Gastrocnemius medialis (tissue), 4 donors: ENCODE measurements around the gene ARMC8.

ENCODE experiments used
- CTCF ChIP-seq, 5 experiments: fragments of 450-650 bp in 3 of 5; fragments of 200-600 bp in 2 of 5; sonication (generic) in 2 of 5; IDR thresholded peaks in 4 of 5; conservative IDR thresholded peaks in 1 of 5; 1 replicate in 4 of 5; 2 replicates in 1 of 5; pipeline ENCODE4 v1.5.1; 2016 to 2019; ENCODE audit warnings: antibody characterized with exemption in 5 of 5, mild to moderate bottlenecking in 3 of 5, moderate library complexity in 3 of 5
- POLR2A ChIP-seq, 2 donors: fragments of 450-650 bp; IDR thresholded peaks; one replicate each; pipeline ENCODE4 v1.6.1; 2017; ENCODE audit warnings: antibody characterized with exemption in 2 of 2, mild to moderate bottlenecking in 2 of 2, moderate library complexity in 2 of 2

GRCh38 chr3:138284079-138284478 is 97.0 kb downstream of the ARMC8 start:
- TF ChIP-seq CTCF (IDR thresholded peaks at IDR 0.05 in 4 of 5, conservative IDR thresholded peaks at IDR 0.05 in 1 of 5) (no peak), POLR2A (IDR thresholded peaks at IDR 0.05) (no peak)
